GM21515 (cell line): ENCODE results near the gene HCN3.

Source experiments
- ATAC-seq: cut with Tn5 transposase; IDR thresholded peaks from one replicate; pipeline ENCODE4 v1.9.1; 2021; ENCODE audit not compliant: unreplicated experiment

The HCN3 gene

GRCh38 chr1:155308493-155309422 lies 31.5 kb downstream of the HCN3 start, which contains the start of gene FDPS:
TSS of gene FDPS (plus strand) at chr1:155308866. CDS start at chr1:155309790, 924 bp downstream.
- peak; percentile 96 for ATAC-seq

DNA sequence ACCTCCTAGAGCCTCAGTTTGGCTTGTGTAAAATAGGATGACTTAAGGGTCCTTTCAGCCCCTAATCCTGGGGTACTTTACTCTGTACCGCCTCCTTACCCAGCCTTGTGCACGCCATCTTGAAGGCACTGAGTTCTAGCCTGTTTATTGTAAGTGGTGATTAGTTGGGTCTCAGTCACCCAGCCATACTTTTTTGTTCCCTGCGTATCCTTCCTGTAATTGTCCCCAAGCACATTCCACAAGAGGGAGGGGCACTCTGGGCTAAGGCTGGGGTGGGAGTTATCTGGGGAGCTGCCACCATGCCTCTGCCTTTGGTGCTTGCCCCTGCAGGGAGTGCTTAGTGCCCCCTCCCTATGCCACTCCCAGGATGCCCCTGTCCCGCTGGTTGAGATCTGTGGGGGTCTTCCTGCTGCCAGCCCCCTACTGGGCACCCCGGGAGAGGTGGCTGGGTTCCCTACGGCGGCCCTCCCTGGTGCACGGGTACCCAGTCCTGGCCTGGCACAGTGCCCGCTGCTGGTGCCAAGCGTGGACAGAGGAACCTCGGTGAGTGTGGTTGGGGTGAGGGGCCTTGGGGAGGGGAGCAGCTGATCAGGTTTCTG lies 32.3 kb downstream of the HCN3 start:
- ATAC-seq: no peak

DNA sequence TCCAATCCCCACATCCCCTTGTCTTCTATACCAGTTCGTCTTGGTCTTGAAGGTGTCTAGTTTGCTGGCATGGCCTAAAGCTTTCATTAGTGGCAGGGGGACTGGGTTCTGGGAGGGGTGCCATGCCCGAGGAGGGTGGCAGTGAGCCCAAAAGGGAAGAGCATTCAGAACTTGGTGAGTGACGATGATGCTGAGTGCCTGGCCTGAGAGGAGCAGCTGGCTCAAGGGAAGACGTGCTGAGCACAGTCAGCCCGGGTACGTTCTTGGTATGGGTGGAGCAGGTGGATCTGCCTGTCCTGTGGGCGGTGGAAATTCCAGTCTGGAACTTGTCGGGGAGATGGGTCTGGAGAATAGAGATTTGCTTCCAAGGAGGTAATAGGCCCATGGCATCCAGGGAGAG lies 36.0 kb downstream of the HCN3 start:
- no peak for ATAC-seq

GRCh38 chr1:155316922-155317321 lies 39.7 kb downstream of the HCN3 start:
- no peak for ATAC-seq

GRCh38 chr1:155318082-155318481 lies 40.8 kb downstream of the HCN3 start:
- no peak for ATAC-seq

DNA sequence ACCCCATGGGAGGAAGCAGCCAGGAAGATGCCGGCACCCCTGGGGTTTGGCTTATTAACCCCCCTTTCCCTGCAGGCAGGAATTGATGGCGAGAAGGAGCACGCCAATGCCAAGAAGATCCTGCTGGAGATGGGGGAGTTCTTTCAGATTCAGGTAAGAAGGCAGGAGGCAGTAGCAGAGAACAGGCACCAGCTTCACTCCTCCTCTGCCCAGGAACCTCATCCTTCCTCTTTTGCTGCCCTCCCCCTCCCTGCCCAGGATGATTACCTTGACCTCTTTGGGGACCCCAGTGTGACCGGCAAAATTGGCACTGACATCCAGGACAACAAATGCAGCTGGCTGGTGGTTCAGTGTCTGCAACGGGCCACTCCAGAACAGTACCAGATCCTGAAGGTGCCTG lies 42.3 kb downstream of the HCN3 start:
- ATAC-seq: no peak

- ATAC-seq: no peak
Observed at GRCh38 chr1:155320252-155320651, 43.0 kb downstream of the HCN3 start.

GRCh38 chr1:155320661-155321617 lies 43.7 kb downstream of the HCN3 start, which contains the start of gene RUSC1:
TSS of gene RUSC1 (plus strand) at chr1:155320894. CDS start at chr1:155321774, 880 bp downstream.
- ATAC-seq: no peak

DNA sequence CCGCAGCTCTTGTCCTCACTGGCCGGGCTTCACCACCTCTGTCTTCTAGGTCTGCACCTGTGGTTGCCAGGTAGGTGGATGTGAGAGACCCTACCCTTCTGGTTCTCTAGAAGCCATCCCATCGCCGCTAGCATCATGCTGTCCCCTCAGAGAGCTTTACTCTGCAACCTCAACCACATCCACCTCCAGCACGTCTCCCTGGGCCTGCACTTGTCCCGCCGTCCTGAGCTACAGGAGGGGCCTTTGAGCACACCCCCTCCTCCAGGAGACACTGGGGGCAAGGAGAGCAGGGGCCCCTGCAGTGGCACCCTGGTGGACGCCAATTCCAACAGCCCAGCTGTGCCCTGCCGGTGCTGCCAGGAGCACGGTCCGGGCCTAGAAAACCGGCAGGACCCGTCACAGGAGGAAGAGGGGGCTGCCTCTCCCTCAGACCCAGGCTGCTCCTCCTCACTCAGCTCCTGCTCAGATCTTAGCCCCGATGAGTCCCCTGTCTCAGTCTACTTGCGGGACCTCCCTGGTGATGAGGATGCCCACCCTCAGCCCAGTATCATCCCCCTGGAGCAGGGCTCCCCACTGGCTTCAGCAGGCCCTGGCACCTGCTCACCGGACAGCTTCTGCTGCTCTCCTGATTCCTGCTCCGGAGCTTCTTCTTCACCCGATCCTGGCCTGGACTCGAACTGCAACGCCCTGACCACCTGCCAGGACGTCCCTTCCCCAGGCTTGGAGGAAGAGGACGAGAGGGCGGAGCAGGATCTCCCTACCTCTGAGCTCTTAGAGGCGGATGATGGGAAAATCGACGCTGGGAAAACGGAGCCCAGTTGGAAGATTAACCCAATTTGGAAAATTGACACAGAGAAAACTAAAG lies 44.6 kb downstream of the HCN3 start:
- ATAC-seq: no peak

DNA sequence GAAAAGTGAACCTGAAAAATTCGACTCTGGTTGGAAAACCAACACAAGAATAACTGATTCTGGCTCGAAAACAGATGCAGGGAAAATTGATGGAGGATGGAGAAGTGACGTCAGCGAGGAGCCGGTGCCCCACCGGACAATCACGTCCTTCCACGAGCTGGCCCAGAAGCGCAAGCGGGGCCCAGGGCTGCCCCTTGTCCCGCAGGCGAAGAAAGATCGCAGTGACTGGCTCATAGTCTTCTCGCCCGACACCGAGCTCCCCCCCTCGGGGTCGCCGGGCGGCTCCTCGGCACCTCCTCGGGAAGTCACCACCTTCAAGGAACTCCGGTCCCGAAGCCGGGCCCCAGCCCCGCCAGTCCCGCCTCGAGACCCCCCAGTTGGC lies 45.3 kb downstream of the HCN3 start:
- ATAC-seq: no peak

DNA sequence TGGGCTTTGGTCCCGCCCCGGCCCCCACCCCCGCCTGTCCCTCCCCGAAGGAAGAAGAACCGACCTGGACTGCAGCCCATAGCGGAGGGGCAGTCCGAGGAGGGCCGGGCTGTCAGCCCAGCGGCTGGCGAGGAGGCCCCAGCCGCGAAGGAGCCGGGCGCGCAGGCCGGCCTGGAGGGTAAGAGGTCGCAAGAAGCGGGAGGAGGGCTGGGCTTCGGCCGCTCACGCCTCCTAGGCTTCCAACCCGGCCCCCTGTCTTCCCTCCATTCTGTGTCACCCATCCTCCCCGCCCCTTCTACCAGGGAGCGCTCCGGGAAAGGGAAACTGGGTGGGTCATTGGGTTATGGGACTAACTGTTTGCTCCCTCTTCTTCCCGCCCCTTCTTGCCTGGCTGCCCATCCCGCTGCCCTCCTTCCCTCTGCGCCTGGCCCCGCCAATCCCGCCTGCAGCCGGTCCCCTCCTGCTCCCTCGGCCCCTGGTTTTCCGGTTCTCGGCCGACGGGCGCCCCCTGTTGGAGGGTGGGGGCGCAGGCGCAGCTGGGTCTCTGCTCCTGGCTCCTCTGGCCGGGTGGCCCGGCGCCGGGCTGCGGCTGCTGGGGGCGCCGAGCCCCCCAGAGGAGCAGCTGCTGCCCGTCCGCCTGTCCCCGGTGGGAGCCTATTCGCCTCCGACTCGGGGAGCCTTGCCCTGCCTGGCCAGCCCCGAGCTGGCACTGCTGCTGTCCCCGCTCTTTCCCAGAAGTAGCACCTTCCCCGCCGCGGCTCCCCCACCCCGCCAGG lies 45.9 kb downstream of the HCN3 start:
- peak; percentile 39 for ATAC-seq

DNA sequence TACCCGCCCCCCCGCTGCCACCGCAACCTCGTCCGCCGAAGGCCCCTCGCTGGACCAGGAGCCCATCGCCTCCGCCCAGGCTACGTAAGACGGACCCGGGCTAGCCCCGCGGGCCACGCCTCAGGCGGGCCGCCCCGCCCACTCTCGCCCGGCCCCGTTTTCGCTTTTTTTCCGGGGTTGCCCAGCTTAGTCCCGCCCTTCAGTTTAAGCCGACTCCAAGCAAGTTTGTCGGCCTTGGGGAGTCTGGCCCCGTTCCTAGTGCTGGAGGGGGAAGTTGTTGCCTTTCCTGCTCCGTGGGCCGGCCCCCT lies 46.4 kb downstream of the HCN3 start:
- peak; percentile 40 for ATAC-seq

DNA sequence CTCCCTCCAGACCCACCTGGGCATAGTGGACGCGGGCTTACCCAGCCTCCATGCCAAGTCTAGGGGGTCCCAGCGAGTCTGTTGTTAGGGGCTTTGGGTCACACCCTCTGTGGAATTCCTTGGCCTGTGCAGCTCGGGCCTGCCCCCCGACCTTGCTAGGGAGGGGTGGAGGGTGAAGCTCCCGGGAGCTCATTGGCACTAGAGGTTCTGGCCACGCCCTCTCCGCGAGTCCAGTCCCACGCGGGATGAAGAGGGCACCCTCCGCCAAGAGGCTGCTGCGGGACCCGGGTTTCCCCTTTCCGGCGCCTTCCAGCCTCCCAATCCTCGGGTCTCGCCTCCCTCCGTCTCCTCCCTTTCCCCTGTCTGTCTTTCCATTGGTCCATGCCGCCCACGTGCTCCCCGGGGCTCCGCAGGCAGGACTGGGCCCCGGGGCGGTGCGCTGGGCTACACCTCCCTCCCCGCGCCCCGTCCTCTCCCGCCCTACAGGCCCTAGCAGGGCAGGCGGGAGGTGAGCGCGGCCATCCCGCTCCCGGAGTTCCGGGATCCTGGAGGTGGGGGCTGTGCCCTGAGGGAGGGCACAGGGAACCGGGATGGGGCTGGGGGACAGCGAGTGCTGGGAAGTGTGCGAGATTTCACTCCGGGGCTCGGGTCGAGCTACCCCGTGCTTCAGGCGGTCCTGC lies 46.9 kb downstream of the HCN3 start:
- peak; percentile 62 for ATAC-seq

DNA sequence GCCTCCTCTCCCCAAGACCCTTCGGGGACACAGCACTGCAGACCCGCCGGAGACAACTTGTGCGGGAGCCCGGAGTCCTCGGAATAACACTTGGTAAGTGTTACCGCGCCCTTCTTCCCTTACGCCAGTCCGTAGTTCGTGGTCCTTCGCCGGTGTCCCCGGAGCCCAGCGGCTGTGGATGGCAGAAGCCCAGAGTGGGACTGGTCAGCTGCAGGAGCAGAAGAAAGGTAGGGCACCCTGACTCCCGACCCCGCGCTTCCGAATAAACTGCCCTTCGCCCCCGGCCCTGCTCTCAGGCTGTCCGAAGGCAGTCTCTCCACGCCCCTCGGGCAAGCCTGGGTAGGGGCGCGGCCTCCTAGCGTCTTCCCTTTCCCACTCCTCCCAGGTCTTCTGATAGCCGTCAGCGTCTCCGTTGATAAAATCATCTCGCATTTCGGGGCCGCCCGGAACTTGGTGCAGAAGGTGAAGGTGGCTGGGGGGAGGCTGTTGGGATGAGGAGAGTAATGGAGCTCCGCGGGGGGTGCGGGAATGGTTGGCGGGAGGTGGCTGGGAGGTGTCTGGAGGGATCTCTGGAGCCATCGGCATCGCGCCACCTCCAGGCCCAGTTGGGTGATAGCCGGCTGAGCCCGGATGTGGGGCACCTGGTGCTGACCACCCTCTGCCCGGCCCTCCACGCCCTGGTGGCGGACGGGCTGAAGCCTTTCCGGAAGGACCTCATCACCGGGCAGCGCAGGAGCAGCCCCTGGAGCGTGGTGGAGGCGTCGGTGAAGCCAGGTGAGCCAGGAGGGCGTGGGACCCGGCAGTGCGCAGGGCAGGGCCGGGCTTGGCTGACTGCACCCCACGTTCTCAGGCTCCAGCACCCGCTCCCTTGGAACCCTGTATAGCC lies 47.7 kb downstream of the HCN3 start:
- ATAC-seq: no peak

- ATAC-seq: no peak
Observed at GRCh38 chr1:155325603-155325893, 48.3 kb downstream of the HCN3 start.

DNA sequence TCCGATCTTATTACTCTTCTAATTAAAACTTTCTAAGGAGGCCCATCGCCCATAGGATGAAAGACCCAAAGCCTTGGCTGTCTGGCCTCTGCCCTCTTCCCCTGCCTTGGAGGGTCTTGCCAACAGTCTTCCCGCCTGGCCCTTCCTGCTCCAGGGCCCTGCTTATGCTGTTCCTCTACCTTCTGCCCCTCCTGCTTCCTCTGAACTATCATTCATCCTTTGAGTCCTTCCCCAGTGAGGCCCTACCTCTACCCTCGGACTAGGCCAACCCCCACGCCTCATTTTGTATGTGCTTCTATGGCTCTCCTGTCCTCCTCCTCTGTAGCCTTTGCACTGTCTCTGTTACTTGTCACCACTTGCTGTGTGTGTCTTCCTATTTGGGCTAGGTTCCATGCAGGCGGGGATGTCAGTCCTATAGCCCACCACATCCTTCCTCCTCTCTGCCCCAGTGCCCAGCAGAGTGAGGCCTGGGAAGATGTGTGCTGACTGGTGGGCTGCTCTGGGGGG lies 48.8 kb downstream of the HCN3 start:
- no peak for ATAC-seq

- no peak for ATAC-seq
Observed at GRCh38 chr1:155326631-155327037, 49.4 kb downstream of the HCN3 start.

DNA sequence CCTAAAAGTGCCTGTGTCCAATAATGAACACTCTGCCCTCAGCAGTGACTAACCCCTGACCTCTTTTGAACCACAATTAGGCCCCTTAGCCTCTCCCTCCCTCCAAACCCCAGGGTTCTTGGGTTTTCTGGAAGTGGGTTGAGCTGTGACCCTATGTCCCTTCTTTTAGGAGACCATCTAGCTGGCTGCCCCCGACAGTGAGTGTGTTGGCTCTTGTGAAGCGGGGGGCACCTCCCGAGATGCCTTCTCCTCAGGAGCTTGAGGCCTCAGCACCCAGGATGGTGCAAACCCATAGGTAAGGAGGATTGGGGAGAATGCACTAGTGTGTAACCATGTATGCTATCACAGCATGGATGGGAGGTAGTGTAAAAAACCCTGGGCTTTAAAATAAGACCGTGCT lies 50.7 kb downstream of the HCN3 start:
- ATAC-seq: no peak
